ENCODE measurements around the gene ZBBX. TPM values are rescaled to one million over a fixed set of nuclear protein-coding genes. Genes with fewer than 3 reads are reported as not detected.
"Not testable (repeated sequence)": the region's sequence is repeated elsewhere in the genome, so short reads cannot be mapped to it uniquely, and the experiment has no call there.

Gene ZBBX, protein sequence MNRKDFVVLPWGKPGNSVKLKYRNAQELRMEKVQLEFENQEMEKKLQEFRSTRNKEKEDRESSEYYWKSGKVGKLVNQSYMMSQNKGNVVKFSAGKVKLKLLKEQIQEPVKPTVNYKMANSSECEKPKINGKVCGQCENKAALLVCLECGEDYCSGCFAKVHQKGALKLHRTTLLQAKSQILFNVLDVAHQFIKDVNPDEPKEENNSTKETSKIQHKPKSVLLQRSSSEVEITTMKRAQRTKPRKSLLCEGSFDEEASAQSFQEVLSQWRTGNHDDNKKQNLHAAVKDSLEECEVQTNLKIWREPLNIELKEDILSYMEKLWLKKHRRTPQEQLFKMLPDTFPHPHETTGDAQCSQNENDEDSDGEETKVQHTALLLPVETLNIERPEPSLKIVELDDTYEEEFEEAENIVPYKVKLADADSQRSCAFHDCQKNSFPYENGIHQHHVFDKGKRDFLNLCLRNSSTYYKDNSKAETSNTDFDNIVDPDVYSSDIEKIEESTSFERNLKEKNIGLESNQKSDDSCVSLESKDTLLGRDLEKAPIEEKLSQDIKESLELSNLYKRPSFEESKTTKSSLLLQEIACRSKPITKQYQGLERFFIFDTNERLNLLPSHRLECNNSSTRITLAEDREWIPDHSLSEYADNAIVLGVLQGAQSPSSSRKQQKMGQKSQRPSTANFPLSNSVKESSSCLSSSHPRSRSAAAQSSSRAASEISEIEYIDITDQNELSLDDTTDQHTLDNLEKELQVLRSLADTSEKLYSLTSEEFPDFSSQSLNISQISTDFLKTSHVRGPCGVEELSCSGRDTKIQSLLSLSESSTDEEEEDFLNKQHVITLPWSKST
- polyA plus RNA-seq (2013, experiment 1 of 2; ENCODE audit: insufficient read length) = not detected
- not detected for polyA plus RNA-seq (2013, experiment 2 of 2; ENCODE audit: insufficient read length)

DNA sequence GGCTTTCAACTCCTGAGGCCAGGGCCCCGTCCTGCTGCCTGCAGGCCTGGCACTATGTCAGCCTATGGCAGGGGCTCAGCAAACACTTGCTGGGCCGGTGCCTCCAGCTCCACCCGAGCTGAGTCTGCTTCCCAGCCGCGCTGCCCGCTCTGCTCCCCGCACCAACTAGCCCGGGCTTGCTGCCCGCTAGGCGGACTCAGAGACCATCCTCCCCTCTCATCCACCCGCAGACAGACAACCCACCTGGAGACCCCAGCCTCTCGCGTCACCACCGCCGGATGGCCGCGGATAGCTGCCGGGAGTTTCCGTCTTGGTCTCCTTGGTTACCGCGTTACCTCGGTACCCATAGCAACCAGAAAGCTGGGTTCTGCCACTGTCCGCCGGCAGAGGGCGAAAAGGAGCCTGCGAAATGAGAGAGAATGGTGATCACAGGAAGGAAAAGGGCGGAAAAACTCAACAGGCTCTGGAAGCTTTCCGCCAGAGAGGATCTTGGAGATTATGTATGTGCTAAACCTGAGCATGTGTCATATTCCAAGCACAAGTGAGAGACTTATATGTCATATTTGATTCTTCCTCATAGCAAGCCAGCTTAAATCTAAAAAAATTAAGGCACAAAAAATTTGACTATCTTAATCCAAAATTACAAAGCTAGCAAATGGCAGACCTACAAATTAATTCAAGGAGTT lies at the start of gene ZBBX:
Gene ZBBX, minus strand, starts transcription at position 294 of the 686 bp plus-strand sequence. CDS start 7,396 bp downstream, outside the sequence.
- peak; percentile 73 for DNase-seq

GRCh38 chr3:167426962-167427361 lies 46.9 kb upstream of the ZBBX start:
- not testable (repeated sequence) for DNase-seq

GRCh38 chr3:167422396-167422795 lies 42.3 kb upstream of the ZBBX start:
- DNase-seq = not testable (repeated sequence)

DNA sequence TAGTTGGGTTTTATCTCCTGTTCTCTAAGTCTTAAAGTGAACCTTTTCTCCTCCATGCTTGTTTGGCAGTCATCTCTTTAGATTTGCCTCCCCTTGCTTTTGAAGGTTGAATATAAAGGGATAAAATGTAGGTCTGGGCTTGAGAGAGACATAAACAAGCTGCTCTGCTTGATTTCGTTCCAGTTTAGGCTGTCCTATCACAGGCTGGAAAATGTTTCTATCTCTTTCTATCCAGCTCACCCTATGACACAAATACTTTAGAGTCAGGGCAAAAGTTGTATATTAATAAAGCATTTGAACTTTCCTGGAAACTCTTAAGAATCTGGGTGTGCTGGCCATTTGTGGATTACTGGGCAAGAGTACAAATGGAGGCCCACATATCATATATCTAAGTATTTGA lies 29.5 kb upstream of the ZBBX start:
- no peak for DNase-seq

DNA sequence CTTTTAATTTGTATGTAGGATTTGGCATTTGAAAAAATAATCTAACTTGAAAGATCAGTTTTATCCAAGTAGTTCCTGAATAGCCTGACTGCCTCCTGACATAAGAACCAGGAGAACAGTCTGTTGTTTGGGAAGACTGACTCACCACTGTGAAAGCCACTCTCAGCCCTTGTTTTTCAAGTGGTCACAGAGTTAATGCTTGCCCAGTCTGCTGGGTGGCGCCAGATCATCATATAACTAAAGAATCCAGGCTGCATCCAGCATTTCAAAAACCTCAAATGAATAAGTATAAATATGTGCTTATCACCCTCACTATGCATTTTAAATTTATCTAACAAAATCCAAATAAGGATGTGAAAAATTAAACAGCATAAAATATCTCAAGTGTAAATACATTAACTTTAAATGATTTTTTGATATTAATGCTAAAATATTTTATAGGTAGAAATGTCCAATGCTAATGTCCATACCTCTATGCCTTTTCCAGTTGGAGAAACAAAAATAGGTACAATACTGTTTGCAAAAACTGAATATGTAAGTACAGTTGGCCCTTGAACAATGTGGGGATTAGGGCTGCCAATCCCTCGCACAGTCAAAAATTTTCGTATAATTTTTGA lies 26.9 kb upstream of the ZBBX start:
- peak; percentile 58 for DNase-seq

- DNase-seq = no peak
These were observed 17.7 kb upstream of the ZBBX start for GRCh38 chr3:167397826-167398225.

- DNase-seq = no peak
These were observed 16.0 kb upstream of the ZBBX start for GRCh38 chr3:167396075-167396474.

- no peak for DNase-seq
These were observed 13.9 kb upstream of the ZBBX start for GRCh38 chr3:167394003-167394402.

DNA sequence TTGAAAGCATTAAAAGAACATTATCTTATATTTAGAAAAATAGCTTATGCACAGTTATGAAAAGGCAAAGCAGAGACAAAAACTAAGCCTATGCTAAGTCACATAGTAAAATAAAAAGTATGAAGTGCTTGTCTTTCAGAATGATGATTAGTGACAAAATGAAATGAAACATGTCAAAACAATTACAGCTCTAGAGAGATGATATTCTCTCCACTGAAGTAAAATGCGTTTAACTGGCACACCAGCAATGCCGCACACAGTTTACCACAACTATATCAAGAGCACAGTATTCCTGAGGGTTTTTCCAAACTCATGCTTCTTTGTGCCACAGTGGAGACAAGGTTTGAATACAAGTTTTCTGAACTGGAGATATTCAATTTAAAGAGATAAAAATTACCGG lies 2.1 kb upstream of the ZBBX start:
- DNase-seq = no peak

GRCh38 chr3:167375478-167375877 lies 4.6 kb downstream of the ZBBX start:
- no peak for DNase-seq

DNA sequence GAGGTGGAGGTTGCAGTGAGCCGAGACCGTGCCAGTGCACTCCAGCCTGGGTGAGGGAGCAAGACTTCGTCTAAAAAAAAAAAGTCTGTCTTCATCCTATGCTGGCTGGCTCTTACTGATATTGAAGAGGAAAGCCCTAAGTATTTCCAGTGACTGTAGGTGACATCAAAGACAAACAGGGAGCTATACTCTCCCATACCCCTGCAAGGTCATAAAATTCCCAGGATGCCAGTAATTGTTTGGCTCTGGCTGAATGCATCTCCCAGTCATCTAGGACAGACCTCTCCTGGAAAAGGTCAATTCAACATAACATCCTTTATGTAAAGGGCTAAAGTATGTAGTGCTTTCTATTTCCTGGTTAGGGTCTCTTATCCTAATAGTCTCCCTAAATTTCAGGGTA lies 8.0 kb downstream of the ZBBX start:
- DNase-seq = no peak

DNA sequence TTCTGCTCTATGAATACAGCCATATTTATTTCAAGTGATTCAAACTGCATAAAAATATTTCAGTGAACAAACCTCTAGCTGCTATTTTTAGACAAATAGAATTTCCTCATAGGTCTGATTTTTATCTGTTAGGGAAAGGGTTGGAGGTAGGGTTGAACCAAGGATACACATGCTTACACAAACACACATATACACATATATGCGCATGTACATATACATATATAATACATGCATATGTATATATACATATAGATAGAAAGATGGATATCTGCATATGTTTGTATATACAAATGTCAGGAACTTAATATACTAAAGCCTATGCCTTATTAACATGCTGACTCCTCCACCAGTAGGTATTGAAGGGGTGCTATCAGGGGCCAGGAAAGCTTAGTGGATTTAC lies 18.1 kb downstream of the ZBBX start:
- DNase-seq = no peak

- no peak for DNase-seq
These were observed 18.8 kb downstream of the ZBBX start for GRCh38 chr3:167361306-167361705.

DNA sequence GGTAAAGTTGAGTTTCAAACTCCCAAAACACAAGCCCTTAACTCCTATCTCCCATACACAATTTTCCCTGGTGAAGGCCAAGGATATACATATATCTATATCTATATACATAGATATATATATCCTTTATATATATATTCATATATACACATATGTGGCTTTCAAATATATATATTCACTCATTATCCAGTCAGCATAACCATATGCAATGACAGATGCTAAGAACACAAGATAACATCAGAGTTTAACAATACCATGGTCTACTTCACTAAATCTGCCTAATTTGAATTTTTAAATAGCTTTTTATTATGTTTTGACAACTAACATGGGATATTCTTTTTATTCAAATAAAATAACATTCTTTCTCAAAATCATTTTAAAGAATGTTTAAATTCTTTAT lies 24.7 kb downstream of the ZBBX start:
- DNase-seq = no peak

- DNase-seq = no peak
These were observed 25.3 kb downstream of the ZBBX start for GRCh38 chr3:167354751-167355150.

- peak; percentile 12 for DNase-seq
These were observed 29.7 kb downstream of the ZBBX start for GRCh38 chr3:167350245-167350862.

DNA sequence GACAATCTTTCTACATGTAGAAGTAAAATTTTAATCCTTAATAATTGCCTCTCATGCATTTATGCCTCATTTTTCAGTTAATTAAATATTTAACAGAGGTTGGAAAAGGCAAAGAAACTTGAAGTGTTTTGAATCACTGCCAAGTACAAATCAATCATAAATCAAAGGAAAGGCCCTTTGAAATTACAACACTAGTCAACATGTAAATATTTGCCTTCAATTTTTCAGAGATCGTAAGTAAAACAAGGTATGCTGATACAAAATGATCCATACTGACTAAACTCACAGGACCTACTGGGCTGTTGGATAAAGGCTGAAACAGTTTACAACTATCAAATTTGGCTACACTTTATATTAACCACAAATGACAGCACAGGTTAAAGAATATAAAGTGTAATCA lies 33.9 kb downstream of the ZBBX start:
- no peak for DNase-seq

DNA sequence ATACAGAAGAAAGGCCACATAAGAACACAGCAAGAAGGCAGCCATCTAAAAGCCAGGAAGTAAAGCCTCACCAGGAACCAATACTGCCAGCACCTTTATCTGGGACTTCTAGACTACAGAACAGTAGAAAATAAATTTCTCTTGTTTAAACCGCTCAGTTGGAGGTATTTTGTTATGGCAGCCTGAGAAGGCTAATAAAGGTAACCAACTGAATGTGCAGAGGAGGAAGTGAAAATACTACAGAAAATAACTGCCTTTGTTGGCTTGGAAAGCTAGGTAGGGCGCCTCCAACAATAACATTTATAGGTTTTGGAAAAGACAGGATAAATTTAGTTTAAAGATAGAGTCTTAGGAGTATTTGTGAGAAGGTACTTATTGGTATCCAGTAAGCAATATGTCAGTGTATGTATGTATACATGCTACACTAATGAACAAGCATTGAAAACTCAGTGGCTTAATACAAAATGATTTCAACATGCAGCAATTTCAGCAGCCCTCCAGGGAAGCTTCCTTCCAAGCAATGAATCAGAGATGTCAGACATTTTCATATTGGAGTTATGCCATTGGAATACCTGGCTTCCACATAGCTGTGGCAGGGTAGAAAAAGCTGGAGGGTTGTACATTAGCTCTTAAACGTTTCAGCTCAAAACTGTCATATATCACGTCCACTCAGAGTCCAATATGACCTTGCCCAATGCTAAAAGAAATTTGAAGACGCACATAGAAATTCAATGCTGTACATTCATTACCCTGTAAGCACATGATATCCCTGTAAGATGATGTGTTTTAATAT lies 48.9 kb downstream of the ZBBX start:
- DNase-seq = no peak

- no peak for DNase-seq
These were observed 56.5 kb downstream of the ZBBX start for GRCh38 chr3:167323572-167323971.

- DNase-seq = no peak
These were observed 61.0 kb downstream of the ZBBX start for GRCh38 chr3:167318996-167319615.

GRCh38 chr3:167318306-167318705 lies 61.8 kb downstream of the ZBBX start:
- DNase-seq = no peak
